ENCODE measurements around the gene KANSL3.
"Not testable (repeated sequence)": the region's sequence is repeated elsewhere in the genome, so short reads cannot be mapped to it uniquely, and the experiment has no call there.

Gene KANSL3

GRCh38 chr2:96654791-96655190 is 16.7 kb upstream of the KANSL3 start:
- not testable (repeated sequence) for DNase-seq

- DNase-seq: no peak
These were observed 13.7 kb upstream of the KANSL3 start for GRCh38 chr2:96651793-96652192.

GRCh38 chr2:96649342-96649741 is 11.2 kb upstream of the KANSL3 start:
- DNase-seq: no peak

- DNase-seq: no peak
These were observed 10.3 kb upstream of the KANSL3 start for GRCh38 chr2:96648306-96648930.

GRCh38 chr2:96647681-96648080 is 9.6 kb upstream of the KANSL3 start:
- DNase-seq: no peak

- DNase-seq: peak; percentile 87
These were observed 4.7 kb upstream of the KANSL3 start, which contains the start of gene FER1L5 for GRCh38 chr2:96642564-96643360. Gene FER1L5, plus strand, starts transcription at chr2:96642764. Its CDS starts 73 bp downstream, at chr2:96642837.

GRCh38 chr2:96637385-96638143 is 548 bp downstream of the KANSL3 start:
- peak; percentile 73 for DNase-seq

- DNase-seq: no peak
These were observed 1.5 kb downstream of the KANSL3 start for GRCh38 chr2:96636551-96637171.

- no peak for DNase-seq
These were observed 4.5 kb downstream of the KANSL3 start for GRCh38 chr2:96633641-96634040.

- no peak for DNase-seq
These were observed 6.2 kb downstream of the KANSL3 start for GRCh38 chr2:96631804-96632435.

GRCh38 chr2:96626553-96626942 is 11.6 kb downstream of the KANSL3 start:
- DNase-seq: no peak

GRCh38 chr2:96625571-96626552 is 12.2 kb downstream of the KANSL3 start:
- no peak for DNase-seq

- no peak for DNase-seq
These were observed 15.0 kb downstream of the KANSL3 start for GRCh38 chr2:96623116-96623515.

GRCh38 chr2:96622544-96622943 is 15.6 kb downstream of the KANSL3 start:
- DNase-seq: no peak

GRCh38 chr2:96618596-96619283 is 19.4 kb downstream of the KANSL3 start:
- DNase-seq: no peak

GRCh38 chr2:96617012-96617411 is 21.1 kb downstream of the KANSL3 start:
- no peak for DNase-seq

- DNase-seq: no peak
These were observed 21.6 kb downstream of the KANSL3 start for GRCh38 chr2:96616535-96616934.

GRCh38 chr2:96616128-96616527 is 22.0 kb downstream of the KANSL3 start:
- DNase-seq: no peak

GRCh38 chr2:96608469-96609455 is 29.4 kb downstream of the KANSL3 start:
- DNase-seq: no peak

GRCh38 chr2:96604104-96604503 is 34.0 kb downstream of the KANSL3 start:
- DNase-seq: no peak

Data from NCI-H69 (cell line).